GM06990 (cell line): ENCODE measurements around the gene AUTS2.

Experiments
- DNase-seq: peaks from one replicate; pipeline ENCODE4 v3.0.0-alpha.2; 2011; ENCODE audit not compliant: insufficient read length; ENCODE audit errors: extremely low read depth
- H3K27me3 ChIP-seq: replicated peaks from 2 replicates; pipeline ENCODE4 v1.6.0; 2011; ENCODE audit warnings: low read length; ENCODE audit not compliant: control insufficient read depth, insufficient read depth
- H3K36me3 ChIP-seq: 2 replicates; pipeline ENCODE4 v1.5.1; 2011; ENCODE audit warnings: low read length; ENCODE audit not compliant: control insufficient read depth, insufficient read depth
- H3K4me3 ChIP-seq: replicated peaks from 2 replicates; pipeline ENCODE4 v1.5.1; 2011; ENCODE audit warnings: low read depth, mild to moderate bottlenecking, control low read depth, low read length
- CTCF ChIP-seq: IDR thresholded peaks from 2 replicates; pipeline ENCODE4 v1.5.1; 2011; ENCODE audit warnings: low read length, control low read depth, mild to moderate bottlenecking, inconsistent platforms; ENCODE audit not compliant: insufficient read depth, poor library complexity, severe bottlenecking

The AUTS2 gene

GRCh38 chr7:70135656-70136055 lies 537.4 kb downstream of the AUTS2 start:
- DNase-seq = no peak
- Histone ChIP-seq H3K27me3 (no peaks in the 10 kb centered on the region), H3K36me3 (no peaks in the 10 kb centered on the region), H3K4me3 (no peak overlapping the region)
- TF ChIP-seq CTCF = no peak

DNA sequence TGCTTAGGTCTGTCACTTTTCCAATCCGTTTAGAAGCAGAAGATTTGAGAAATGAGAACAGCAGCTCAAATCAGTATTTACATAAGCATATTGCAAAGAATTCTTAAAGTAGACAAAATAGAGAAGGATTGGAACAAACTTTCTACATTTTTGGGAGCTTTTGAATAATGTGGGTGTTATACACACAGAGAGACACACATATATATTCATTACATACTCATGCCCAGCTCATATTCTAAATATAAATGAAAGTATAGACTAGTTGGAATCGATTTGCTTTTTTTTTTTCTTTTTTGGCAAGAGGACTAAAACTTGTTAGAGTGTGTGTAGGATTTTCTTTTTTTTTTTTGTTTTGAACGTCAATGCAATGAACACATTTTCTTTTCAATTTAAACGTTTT lies 538.9 kb downstream of the AUTS2 start:
- no peak for TF ChIP-seq CTCF
- Histone ChIP-seq H3K4me3 (no peak overlapping the region), H3K27me3 (no peaks in the 10 kb centered on the region), H3K36me3 (no peaks in the 10 kb centered on the region)
- no peak for DNase-seq

DNA sequence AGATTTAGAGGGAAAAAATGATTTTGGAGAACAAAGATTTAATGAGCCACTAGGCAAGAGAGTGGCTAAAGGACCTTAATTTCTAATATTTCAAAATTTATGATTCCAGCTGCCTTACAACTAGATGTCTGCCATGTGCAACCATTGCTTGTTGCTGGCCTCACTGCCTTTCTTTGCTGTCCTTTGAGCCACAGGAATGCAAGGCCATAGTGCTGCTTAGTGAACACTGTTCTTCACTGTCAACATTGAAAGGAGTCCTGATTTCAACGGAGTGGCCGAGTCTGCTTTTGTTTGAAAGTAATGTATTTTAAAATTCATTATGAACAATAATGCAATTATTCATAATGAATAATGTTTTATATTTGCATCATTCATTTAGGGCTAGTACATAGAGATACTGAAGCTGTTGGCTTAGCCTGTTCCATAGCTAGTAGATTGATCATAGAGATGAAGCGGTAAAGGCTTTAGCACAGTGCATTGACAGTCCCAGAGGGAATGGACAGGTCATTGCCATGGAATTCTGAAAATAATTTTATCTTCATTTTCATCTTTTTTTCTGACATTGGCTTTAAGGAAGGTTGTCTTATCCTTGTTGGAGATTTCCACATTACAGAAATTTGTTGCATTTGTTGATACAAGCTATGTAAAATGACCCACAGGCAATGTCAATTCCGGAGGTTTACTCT lies 544.1 kb downstream of the AUTS2 start:
- TF ChIP-seq CTCF = no peak
- DNase-seq = no peak
- H3K4me3 ChIP-seq = no peak overlapping the region
- H3K36me3 ChIP-seq = no peaks in the 10 kb centered on the region
- no peaks in the 10 kb centered on the region for H3K27me3 ChIP-seq

DNA sequence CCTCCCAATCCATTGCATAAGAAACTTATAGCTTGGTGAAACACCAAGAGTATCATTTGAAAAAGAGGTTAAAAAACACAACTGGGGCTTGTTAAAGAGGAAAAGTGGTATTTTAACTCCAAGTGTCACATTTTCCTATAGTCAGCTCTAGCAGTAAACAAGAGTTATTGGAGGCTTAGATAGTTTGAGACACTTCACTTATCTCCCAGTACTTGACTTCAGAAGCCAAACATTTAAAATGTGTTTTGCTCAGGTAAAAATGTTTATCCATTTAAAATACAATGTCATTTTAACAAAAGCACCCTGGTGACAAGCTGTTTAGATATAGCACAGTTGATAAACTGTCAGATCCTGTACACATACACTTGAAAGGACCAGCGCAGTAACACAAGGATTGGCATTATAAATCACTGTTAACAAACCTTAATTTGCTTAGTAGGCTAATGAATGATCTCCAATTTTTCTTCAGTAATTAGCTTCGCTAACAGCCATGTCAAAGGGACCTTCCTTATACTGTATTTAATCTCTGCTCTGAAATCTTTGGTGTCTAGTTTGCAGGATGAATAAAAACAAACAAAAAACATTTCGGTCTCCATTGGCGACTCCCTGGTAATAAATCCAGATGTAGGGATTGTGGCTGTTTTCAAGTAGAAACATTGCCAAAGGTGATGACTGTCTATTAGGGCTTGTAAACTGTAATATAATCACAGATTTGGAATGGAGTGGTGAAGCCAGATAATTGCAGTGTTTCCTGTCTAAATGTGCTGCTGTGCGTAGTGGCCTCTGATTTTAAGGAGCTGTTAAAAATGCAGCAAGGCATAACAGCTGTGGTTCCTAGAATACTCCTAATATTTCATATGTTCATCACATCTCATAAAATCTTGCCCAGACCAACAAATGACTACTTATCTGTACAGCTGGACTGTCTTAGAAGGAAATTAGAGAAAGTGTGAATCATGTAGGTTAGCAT lies 545.1 kb downstream of the AUTS2 start:
- no peak for TF ChIP-seq CTCF
- Histone ChIP-seq H3K4me3 (no peak overlapping the region), H3K27me3 (no peaks in the 10 kb centered on the region), H3K36me3 (no peaks in the 10 kb centered on the region)
- no peak for DNase-seq

GRCh38 chr7:70148997-70149396 lies 550.7 kb downstream of the AUTS2 start:
- no peak overlapping the region for H3K4me3 ChIP-seq
- H3K36me3 ChIP-seq = no peaks in the 10 kb centered on the region
- TF ChIP-seq CTCF = no peak
- H3K27me3 ChIP-seq = no peaks in the 10 kb centered on the region
- DNase-seq = no peak
